SK-N-SH (cell line): ENCODE data around the gene MRPL19.

Experiments used
- MAX ChIP-seq: IDR thresholded peaks from 2 replicates; pipeline ENCODE4 v1.4.0; 2012; ENCODE audit warnings: low read depth
- SIN3A ChIP-seq: IDR thresholded peaks from 2 replicates; pipeline ENCODE4 v1.6.1; 2012; ENCODE audit warnings: low read depth, mild to moderate bottlenecking, low read length, moderate library complexity, borderline replicate concordance
- TF ChIP-seq, protein P1 (sequence below): fragments of 200-600 bp; sonication (generic); IDR thresholded peaks from 2 replicates; pipeline ENCODE4 v1.6.1; 2017; ENCODE audit warnings: antibody characterized with exemption, mild to moderate bottlenecking, moderate library complexity

GRCh38 chr2:75729861-75730260 lies 83.3 kb downstream of the MRPL19 start:
- TF ChIP-seq, protein P1, sequence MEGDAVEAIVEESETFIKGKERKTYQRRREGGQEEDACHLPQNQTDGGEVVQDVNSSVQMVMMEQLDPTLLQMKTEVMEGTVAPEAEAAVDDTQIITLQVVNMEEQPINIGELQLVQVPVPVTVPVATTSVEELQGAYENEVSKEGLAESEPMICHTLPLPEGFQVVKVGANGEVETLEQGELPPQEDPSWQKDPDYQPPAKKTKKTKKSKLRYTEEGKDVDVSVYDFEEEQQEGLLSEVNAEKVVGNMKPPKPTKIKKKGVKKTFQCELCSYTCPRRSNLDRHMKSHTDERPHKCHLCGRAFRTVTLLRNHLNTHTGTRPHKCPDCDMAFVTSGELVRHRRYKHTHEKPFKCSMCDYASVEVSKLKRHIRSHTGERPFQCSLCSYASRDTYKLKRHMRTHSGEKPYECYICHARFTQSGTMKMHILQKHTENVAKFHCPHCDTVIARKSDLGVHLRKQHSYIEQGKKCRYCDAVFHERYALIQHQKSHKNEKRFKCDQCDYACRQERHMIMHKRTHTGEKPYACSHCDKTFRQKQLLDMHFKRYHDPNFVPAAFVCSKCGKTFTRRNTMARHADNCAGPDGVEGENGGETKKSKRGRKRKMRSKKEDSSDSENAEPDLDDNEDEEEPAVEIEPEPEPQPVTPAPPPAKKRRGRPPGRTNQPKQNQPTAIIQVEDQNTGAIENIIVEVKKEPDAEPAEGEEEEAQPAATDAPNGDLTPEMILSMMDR = peak; percentile 44
- no peak for TF ChIP-seq SIN3A
- no peak for TF ChIP-seq MAX
